Left lung (tissue), 10 donors: ENCODE data around the gene FADS6. TPM values are rescaled to one million over a fixed set of nuclear protein-coding genes. Genes with fewer than 3 reads are reported as not detected.

Experiments
- ATAC-seq: fragments of 200-7000 bp; cut with Tn5 transposase; one replicate; pipeline ENCODE4 v1.9.1; 2020; ENCODE audit warnings: moderate library complexity
- DNase-seq, 4 donors: peaks; one replicate each; pipeline ENCODE4 v3.0.0-alpha.2; 2013 to 2020
- H3K27ac ChIP-seq, 2 donors: fragments of 200-600 bp; sonication (generic) in 1 of 2; one replicate each; pipeline versions ENCODE4 v1.5.0 to v1.8.0; 2020 to 2021
- H3K27me3 ChIP-seq, 2 donors: fragments of 200-600 bp; sonication (generic) in 1 of 2; one replicate each; pipeline versions ENCODE4 v1.5.0 to v1.8.0; 2020 to 2021
- H3K36me3 ChIP-seq, 2 donors: fragments of 200-600 bp; sonication (generic) in 1 of 2; one replicate each; pipeline versions ENCODE4 v1.5.0 to v1.8.0; 2020 to 2021
- H3K4me1 ChIP-seq, 2 donors: fragments of 200-600 bp; one replicate each; pipeline ENCODE4 v1.8.0; 2021
- H3K4me3 ChIP-seq, 2 donors: fragments of 200-600 bp; sonication (generic) in 1 of 2; one replicate each; pipeline versions ENCODE4 v1.5.0 to v1.8.0; 2020 to 2021; ENCODE audit warnings: mild to moderate bottlenecking in 1 of 2
- H3K9me3 ChIP-seq, 2 donors: fragments of 200-600 bp; sonication (generic) in 1 of 2; one replicate each; pipeline versions ENCODE4 v1.5.0 to v1.8.0; 2020 to 2021
- CTCF ChIP-seq, 2 donors: fragments of 200-600 bp; sonication (generic) in 1 of 2; IDR thresholded peaks; one replicate each; pipeline versions ENCODE4 v1.5.0 to v1.8.0; 2021; ENCODE audit warnings: antibody characterized with exemption in 2 of 2
- intact Hi-C, 2 donors: fragments of 100-400 bp; cut with DNase I; formaldehyde crosslinking; loops; one replicate each; pipeline versions ENCODE4 v1.11.2 to v1.14.2; 2022
- polyA plus RNA-seq, 6 donors: library from polyadenylated mRNA; unstranded; fragments of 120-200 nt; gene quantifications; one replicate each; pipeline ENCODE4 v1.2.1, GENCODE V29; 2013; ENCODE audit not compliant: insufficient read length in 6 of 6
- total RNA-seq, 2 donors: library from RNA; stranded (reverse); fragmentation: NEBNext Ultra II Directional; extraction: Animal tissue kit (Norgen Biotek cat#: 25700); gene quantifications; one replicate each; pipeline ENCODE4 v1.2.1, GENCODE V29; 2021
- donor health status: DM: no; HTN: yes; CAD: no.
- donor health status: DM: no; HTN: no; CAD: no.

FADS6 gene
- total and polyA plus RNA-seq, 8 donors, result 0.07 to 0.28 (median 0.15) TPM; not detected in 3

- Histone ChIP-seq H3K4me1 (peaks cover 11 to 17% of the 10 kb centered on the region in 2 donors), H3K27me3 (peaks cover 11 to 26% of the 10 kb centered on the region in 2 donors), H3K9me3 (no peaks in the 10 kb centered on the region), H3K27ac (no peak overlapping the region), H3K4me3 (no peak overlapping the region), H3K36me3 (no peaks in the 10 kb centered on the region)
- intact Hi-C loops, result no loop called here
- no peak for TF ChIP-seq CTCF (IDR thresholded peaks at IDR 0.05)
- ATAC-seq (no peak), DNase-seq (peak in 1 of 4 donors; percentile 73)
Measured at GRCh38 chr17:74865504-74866197, 27.8 kb downstream of the FADS6 start.

GRCh38 chr17:74864866-74865395 lies 28.5 kb downstream of the FADS6 start:
- Histone ChIP-seq H3K27ac (no peak overlapping the region), H3K27me3 (peaks cover 18 to 33% of the 10 kb centered on the region in 2 donors), H3K36me3 (no peaks in the 10 kb centered on the region), H3K9me3 (no peaks in the 10 kb centered on the region), H3K4me3 (no peak overlapping the region), H3K4me1 (peaks cover 15 to 24% of the 10 kb centered on the region in 2 donors)
- DNase-seq (peak; percentile 65 to 91 (median 72)), ATAC-seq (peak; percentile 76)
- intact Hi-C loops, result loop anchor here in 1 of 2 donors (5.0 kb wide), 1 partner anchor 73 kb away; no protein-coding TSS in a partner anchor
- TF ChIP-seq CTCF (IDR thresholded peaks at IDR 0.05), result peak; percentile 93 to 96

GRCh38 chr17:74864297-74864865 lies 29.1 kb downstream of the FADS6 start:
- ATAC-seq (no peak), DNase-seq (no peak)
- no peak for TF ChIP-seq CTCF (IDR thresholded peaks at IDR 0.05)
- peaks cover 24 to 38% of the 10 kb centered on the region in 2 donors for H3K27me3 ChIP-seq
- H3K4me1 ChIP-seq, result peaks cover 15 to 30% of the 10 kb centered on the region in 2 donors
- H3K4me3 ChIP-seq, result no peak overlapping the region
- intact Hi-C loops, result loop anchor here in 1 of 2 donors (5.0 kb wide), 1 partner anchor 72 kb away; no protein-coding TSS in a partner anchor
- no peaks in the 10 kb centered on the region for H3K36me3 ChIP-seq
- H3K9me3 ChIP-seq, result no peaks in the 10 kb centered on the region
- H3K27ac ChIP-seq, result no peak overlapping the region

GRCh38 chr17:74863420-74864296 lies 29.8 kb downstream of the FADS6 start:
- intact Hi-C loops, result loop anchor here in 1 of 2 donors (2.0 to 5.0 kb wide), 2 partner anchors 71 to 119 kb away; no protein-coding TSS in a partner anchor
- ATAC-seq (no peak), DNase-seq (peak in 1 of 4 donors; percentile 80)
- Histone ChIP-seq H3K4me3 (no peak overlapping the region), H3K27me3 (peaks cover 31 to 46% of the 10 kb centered on the region in 2 donors), H3K4me1 (peaks cover 15 to 31% of the 10 kb centered on the region in 2 donors), H3K9me3 (no peaks in the 10 kb centered on the region), H3K36me3 (no peaks in the 10 kb centered on the region), H3K27ac (no peak overlapping the region)
- TF ChIP-seq CTCF (IDR thresholded peaks at IDR 0.05), result no peak
